ENCODE measurements around the gene KIFC3.

DNA sequence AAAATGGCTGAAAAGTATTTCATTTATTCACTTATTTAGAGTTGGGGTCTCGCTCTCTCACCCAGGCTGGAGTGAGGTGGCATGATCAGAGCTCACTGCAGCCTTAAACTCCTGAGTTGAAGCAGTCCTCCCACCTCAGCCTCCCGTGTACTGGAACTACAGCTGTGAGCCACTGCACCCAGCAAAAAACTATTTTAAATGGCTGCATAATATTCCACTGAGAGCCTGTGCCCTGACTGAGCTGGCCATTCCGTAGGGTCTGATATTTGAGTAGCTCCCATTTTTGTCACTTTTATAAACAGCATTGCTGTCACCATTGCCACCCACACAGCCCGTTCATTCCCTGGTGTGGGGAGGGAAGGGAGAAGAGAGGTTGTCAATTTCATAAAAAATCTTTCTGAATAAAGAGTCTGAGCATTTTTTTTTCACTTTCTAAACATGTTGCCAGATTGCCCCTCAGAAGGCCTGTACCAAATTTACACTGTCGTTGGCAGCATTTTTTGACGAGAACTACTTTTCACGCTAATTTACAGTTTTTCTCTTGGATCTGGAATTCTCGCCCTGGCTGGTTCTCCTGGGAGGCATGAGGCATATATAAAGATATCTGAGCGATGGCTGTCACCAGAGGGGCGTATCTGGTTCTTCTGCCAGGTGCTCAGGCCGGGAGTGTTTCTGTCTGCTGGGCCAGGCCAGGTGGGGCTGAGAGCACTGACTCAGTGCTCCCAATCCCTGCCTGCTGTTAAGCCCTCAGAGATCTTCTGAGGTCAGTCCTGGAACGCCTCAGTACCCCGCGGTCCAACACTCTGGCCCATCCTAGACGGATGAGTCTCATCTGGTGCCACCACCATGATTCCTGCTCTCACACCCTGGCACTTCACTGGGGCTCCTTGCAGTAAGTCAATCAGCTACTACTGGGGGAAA lies 7.2 kb upstream of the KIFC3 start:
- TF ChIP-seq, protein P1, sequence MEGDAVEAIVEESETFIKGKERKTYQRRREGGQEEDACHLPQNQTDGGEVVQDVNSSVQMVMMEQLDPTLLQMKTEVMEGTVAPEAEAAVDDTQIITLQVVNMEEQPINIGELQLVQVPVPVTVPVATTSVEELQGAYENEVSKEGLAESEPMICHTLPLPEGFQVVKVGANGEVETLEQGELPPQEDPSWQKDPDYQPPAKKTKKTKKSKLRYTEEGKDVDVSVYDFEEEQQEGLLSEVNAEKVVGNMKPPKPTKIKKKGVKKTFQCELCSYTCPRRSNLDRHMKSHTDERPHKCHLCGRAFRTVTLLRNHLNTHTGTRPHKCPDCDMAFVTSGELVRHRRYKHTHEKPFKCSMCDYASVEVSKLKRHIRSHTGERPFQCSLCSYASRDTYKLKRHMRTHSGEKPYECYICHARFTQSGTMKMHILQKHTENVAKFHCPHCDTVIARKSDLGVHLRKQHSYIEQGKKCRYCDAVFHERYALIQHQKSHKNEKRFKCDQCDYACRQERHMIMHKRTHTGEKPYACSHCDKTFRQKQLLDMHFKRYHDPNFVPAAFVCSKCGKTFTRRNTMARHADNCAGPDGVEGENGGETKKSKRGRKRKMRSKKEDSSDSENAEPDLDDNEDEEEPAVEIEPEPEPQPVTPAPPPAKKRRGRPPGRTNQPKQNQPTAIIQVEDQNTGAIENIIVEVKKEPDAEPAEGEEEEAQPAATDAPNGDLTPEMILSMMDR (IDR thresholded peaks at IDR 0.05), result no peak
- TF ChIP-seq POLR2AphosphoS5 (IDR thresholded peaks at IDR 0.05), result no peak

All from breast epithelium (tissue), 3 donors.